OCI-LY3 (cell line): ENCODE results near the gene DNAJC18.

Experiments
- EZH2phosphoT487 ChIP-seq: fragments of 200-600 bp; shearing (Covaris generic); IDR thresholded peaks from 2 replicates; pipeline ENCODE4 v1.6.1; 2018; ENCODE audit warnings: antibody characterized with exemption, mixed run types, low read depth
- TF ChIP-seq, protein P1 (sequence below): fragments of 200-600, 300-600 bp; sonication (generic); IDR thresholded peaks from 2 replicates; pipeline ENCODE4 v1.5.1; 2014; ENCODE audit warnings: antibody characterized with exemption, low read length, low read depth

DNA sequence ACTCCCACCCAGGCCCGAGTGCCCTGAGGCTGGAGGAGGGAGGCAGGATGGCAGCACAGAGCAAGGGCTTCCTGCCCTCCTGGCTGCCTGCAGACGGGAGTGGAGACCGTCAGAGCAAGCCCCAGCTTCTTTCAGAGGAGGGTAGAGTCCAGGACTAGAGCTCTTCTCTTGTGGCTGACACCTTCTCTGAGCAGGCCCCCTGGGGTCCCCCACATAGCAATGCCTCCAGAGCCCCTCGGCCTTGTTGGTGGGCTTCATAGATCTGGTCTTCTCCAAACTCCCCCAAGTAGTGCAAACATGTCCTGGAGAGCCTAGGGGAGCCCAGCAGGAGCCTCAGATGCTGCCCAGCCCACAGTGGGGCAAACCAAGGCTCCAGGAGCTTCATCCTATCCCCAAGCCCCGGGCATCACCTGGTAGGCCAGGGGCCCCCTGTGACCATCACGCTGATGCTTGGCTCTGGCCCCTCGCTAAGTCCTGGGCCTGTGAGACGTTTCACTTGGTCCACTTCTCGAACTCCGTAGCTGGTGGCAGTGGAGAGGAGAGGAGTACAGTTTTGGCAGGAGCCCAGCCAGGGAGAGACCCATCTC is 51.6 kb downstream of the DNAJC18 start:
- no peak for TF ChIP-seq EZH2phosphoT487
- TF ChIP-seq, protein P1, sequence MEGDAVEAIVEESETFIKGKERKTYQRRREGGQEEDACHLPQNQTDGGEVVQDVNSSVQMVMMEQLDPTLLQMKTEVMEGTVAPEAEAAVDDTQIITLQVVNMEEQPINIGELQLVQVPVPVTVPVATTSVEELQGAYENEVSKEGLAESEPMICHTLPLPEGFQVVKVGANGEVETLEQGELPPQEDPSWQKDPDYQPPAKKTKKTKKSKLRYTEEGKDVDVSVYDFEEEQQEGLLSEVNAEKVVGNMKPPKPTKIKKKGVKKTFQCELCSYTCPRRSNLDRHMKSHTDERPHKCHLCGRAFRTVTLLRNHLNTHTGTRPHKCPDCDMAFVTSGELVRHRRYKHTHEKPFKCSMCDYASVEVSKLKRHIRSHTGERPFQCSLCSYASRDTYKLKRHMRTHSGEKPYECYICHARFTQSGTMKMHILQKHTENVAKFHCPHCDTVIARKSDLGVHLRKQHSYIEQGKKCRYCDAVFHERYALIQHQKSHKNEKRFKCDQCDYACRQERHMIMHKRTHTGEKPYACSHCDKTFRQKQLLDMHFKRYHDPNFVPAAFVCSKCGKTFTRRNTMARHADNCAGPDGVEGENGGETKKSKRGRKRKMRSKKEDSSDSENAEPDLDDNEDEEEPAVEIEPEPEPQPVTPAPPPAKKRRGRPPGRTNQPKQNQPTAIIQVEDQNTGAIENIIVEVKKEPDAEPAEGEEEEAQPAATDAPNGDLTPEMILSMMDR, result no peak
